Panc1 (cell line): ENCODE results near the gene ZNF799.

Experiments
- CTCF ChIP-seq: fragments of 450-650 bp; IDR thresholded peaks from 2 replicates; pipeline ENCODE4 v1.5.1; 2017; ENCODE audit warnings: mild to moderate bottlenecking
- POLR2AphosphoS5 ChIP-seq: IDR thresholded peaks from 2 replicates; pipeline ENCODE4 v1.6.1; 2012; ENCODE audit warnings: mild to moderate bottlenecking, low read depth, low read length, moderate library complexity
- SIN3A ChIP-seq: IDR thresholded peaks from 2 replicates; pipeline ENCODE4 v1.6.1; 2012; ENCODE audit warnings: low read depth, mild to moderate bottlenecking, low read length, moderate library complexity, borderline replicate concordance; ENCODE audit not compliant: insufficient read depth
- TCF7L2 ChIP-seq: IDR thresholded peaks from 2 replicates; pipeline ENCODE4 v1.6.1; 2011; ENCODE audit warnings: mild to moderate bottlenecking, low read depth, low read length, inconsistent platforms
- TF ChIP-seq, protein P1 (sequence below), 2 experiments: IDR thresholded peaks; 2 replicates each; pipeline ENCODE4 v1.6.1; 2011 to 2012; ENCODE audit warnings: low read depth in 2 of 2, control low read depth in 1 of 2, low read length in 1 of 2, mild to moderate bottlenecking in 1 of 2, moderate library complexity in 1 of 2; ENCODE audit not compliant: insufficient read depth in 1 of 2

GRCh38 chr19:12411893-12412292 is 10.8 kb upstream of the ZNF799 start:
- no peak for TF ChIP-seq POLR2AphosphoS5
- no peak for TF ChIP-seq CTCF
- TF ChIP-seq, protein P1, sequence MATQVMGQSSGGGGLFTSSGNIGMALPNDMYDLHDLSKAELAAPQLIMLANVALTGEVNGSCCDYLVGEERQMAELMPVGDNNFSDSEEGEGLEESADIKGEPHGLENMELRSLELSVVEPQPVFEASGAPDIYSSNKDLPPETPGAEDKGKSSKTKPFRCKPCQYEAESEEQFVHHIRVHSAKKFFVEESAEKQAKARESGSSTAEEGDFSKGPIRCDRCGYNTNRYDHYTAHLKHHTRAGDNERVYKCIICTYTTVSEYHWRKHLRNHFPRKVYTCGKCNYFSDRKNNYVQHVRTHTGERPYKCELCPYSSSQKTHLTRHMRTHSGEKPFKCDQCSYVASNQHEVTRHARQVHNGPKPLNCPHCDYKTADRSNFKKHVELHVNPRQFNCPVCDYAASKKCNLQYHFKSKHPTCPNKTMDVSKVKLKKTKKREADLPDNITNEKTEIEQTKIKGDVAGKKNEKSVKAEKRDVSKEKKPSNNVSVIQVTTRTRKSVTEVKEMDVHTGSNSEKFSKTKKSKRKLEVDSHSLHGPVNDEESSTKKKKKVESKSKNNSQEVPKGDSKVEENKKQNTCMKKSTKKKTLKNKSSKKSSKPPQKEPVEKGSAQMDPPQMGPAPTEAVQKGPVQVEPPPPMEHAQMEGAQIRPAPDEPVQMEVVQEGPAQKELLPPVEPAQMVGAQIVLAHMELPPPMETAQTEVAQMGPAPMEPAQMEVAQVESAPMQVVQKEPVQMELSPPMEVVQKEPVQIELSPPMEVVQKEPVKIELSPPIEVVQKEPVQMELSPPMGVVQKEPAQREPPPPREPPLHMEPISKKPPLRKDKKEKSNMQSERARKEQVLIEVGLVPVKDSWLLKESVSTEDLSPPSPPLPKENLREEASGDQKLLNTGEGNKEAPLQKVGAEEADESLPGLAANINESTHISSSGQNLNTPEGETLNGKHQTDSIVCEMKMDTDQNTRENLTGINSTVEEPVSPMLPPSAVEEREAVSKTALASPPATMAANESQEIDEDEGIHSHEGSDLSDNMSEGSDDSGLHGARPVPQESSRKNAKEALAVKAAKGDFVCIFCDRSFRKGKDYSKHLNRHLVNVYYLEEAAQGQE (IDR thresholded peaks at IDR 0.05; ENCODE audit: insufficient read depth in 1 of 2, low read depth in 2 of 2, low read length in 1 of 2): no peak
- no peak for TF ChIP-seq TCF7L2
- TF ChIP-seq SIN3A: no peak
